PFSK-1 (cell line): ENCODE results near the gene E4F1.

Source experiments
- POLR2AphosphoS5 ChIP-seq: IDR thresholded peaks from 2 replicates; pipeline ENCODE4 v1.6.1; 2012; ENCODE audit warnings: low read depth, mild to moderate bottlenecking, control low read depth, low read length, moderate library complexity
- REST ChIP-seq, 2 experiments: IDR thresholded peaks; 2 replicates each; pipeline versions ENCODE4 v1.6.1 to v1.8.0; 2011 to 2012; ENCODE audit warnings: low read depth in 2 of 2, low read length in 2 of 2, control low read depth in 1 of 2, inconsistent platforms in 1 of 2, mild to moderate bottlenecking in 1 of 2, moderate library complexity in 1 of 2; ENCODE audit not compliant: insufficient read depth in 1 of 2
- SIN3A ChIP-seq: IDR thresholded peaks from 2 replicates; pipeline ENCODE4 v1.6.1; 2012; ENCODE audit warnings: mild to moderate bottlenecking, low read length, moderate library complexity, borderline replicate concordance; ENCODE audit not compliant: insufficient read depth
- TAF1 ChIP-seq: IDR thresholded peaks from 2 replicates; pipeline ENCODE4 v1.6.1; 2012; ENCODE audit warnings: low read length, control low read depth, borderline replicate concordance; ENCODE audit not compliant: insufficient read depth

- TF ChIP-seq POLR2AphosphoS5 (no peak), REST (IDR thresholded peaks at IDR 0.05; ENCODE audit: insufficient read depth in 1 of 2, low read depth in 2 of 2, low read length in 2 of 2) (no peak), SIN3A (no peak), TAF1 (no peak)
Observed at GRCh38 chr16:2180461-2180860, 42.9 kb upstream of the E4F1 start.
